Chondrocyte (in vitro differentiated cells): ENCODE data around the gene GNG3. TPM values are rescaled to one million over a fixed set of nuclear protein-coding genes. Genes with fewer than 3 reads are reported as not detected.

ENCODE experiments used
- DNase-seq: peaks from one replicate; pipeline ENCODE4 v3.0.0; 2021; ENCODE audit warnings: mixed read lengths, low spot score
- H3K27ac Mint-ChIP-seq: one replicate; pipeline ENCODE4 v1.8.0; 2021; ENCODE audit warnings: mild to moderate bottlenecking, moderate library complexity, mixed read lengths; ENCODE audit not compliant: unreplicated experiment
- H3K27me3 Mint-ChIP-seq: 2 replicates; pipeline ENCODE4 v1.8.0; 2021; ENCODE audit warnings: low read depth, mixed read lengths
- H3K36me3 Mint-ChIP-seq: 2 replicates; pipeline ENCODE4 v1.8.0; 2021; ENCODE audit warnings: low read depth, mixed read lengths
- H3K4me1 Mint-ChIP-seq: 2 replicates; pipeline ENCODE4 v1.8.0; 2021; ENCODE audit warnings: low read depth, mild to moderate bottlenecking, mixed read lengths
- H3K4me3 Mint-ChIP-seq: one replicate; pipeline ENCODE4 v1.8.0; 2021; ENCODE audit warnings: mild to moderate bottlenecking, moderate library complexity, mixed read lengths; ENCODE audit not compliant: unreplicated experiment
- H3K9me3 Mint-ChIP-seq: 2 replicates; pipeline ENCODE4 v1.8.0; 2021; ENCODE audit warnings: low read depth, mixed read lengths
- CTCF ChIP-seq: fragments of 200-600 bp; sonication (generic); IDR thresholded peaks from 2 replicates; pipeline ENCODE4 v1.5.0; 2021; ENCODE audit warnings: antibody characterized with exemption, mild to moderate bottlenecking, moderate library complexity
- total RNA-seq: library from RNA; stranded (reverse); gene quantifications from 3 replicates; pipeline ENCODE4 v1.2.1, GENCODE V29; 2021

GNG3 gene
- total RNA-seq, 1 donor from 2014 or later, result not detected

GRCh38 chr11:62725646-62726045, 18.2 kb downstream of the GNG3 start:
- no peaks in the 10 kb centered on the region for H3K9me3 Mint-ChIP-seq
- no peak for TF ChIP-seq CTCF
- no peak for DNase-seq
- H3K4me3 Mint-ChIP-seq, result peak overlapping the region; percentile 96
- H3K4me1 Mint-ChIP-seq, result peaks cover 49% of the 10 kb centered on the region
- peaks cover 30% of the 10 kb centered on the region for H3K36me3 Mint-ChIP-seq
- H3K27me3 Mint-ChIP-seq, result no peaks in the 10 kb centered on the region
- H3K27ac Mint-ChIP-seq, result peak overlapping the region; percentile 98

- peaks cover 53% of the 10 kb centered on the region for H3K4me1 Mint-ChIP-seq
- H3K9me3 Mint-ChIP-seq, result no peaks in the 10 kb centered on the region
- no peak for TF ChIP-seq CTCF
- DNase-seq, result peak; percentile 86
- peak overlapping the region; percentile 96 for H3K4me3 Mint-ChIP-seq
- H3K27ac Mint-ChIP-seq, result peak overlapping the region; percentile 98
- H3K27me3 Mint-ChIP-seq, result no peaks in the 10 kb centered on the region
- H3K36me3 Mint-ChIP-seq, result peaks cover 24% of the 10 kb centered on the region
Observed at GRCh38 chr11:62726156-62726914, 18.9 kb downstream of the GNG3 start.

- Mint-ChIP-seq H3K4me3 (peak overlapping the region; percentile 96), H3K36me3 (peaks cover 20% of the 10 kb centered on the region), H3K4me1 (peaks cover 53% of the 10 kb centered on the region), H3K27me3 (no peaks in the 10 kb centered on the region), H3K9me3 (no peaks in the 10 kb centered on the region), H3K27ac (peak overlapping the region; percentile 98)
- no peak for TF ChIP-seq CTCF
- peak; percentile 97 for DNase-seq
Observed at GRCh38 chr11:62726915-62727164, 19.4 kb downstream of the GNG3 start.

- Mint-ChIP-seq H3K36me3 (peaks cover 15% of the 10 kb centered on the region), H3K4me1 (peaks cover 49% of the 10 kb centered on the region), H3K9me3 (no peaks in the 10 kb centered on the region), H3K4me3 (peak within 1 kb of the TSS; percentile 96), H3K27me3 (no peaks in the 10 kb centered on the region), H3K27ac (peak within 1 kb of the TSS; percentile 98)
- DNase-seq, result peak; percentile 99
- peak; percentile 38 for TF ChIP-seq CTCF
Observed at GRCh38 chr11:62727165-62727871, 19.8 kb downstream of the GNG3 start, which contains the start of gene HNRNPUL2. TSS of gene HNRNPUL2 (minus strand) at chr11:62727457. CDS start at chr11:62727156, 301 bp downstream.

- no peak for TF ChIP-seq CTCF
- H3K4me3 Mint-ChIP-seq, result peak overlapping the region; percentile 96
- peak overlapping the region; percentile 98 for H3K27ac Mint-ChIP-seq
- peaks cover 46% of the 10 kb centered on the region for H3K4me1 Mint-ChIP-seq
- no peaks in the 10 kb centered on the region for H3K27me3 Mint-ChIP-seq
- H3K36me3 Mint-ChIP-seq, result peaks cover 10% of the 10 kb centered on the region
- H3K9me3 Mint-ChIP-seq, result no peaks in the 10 kb centered on the region
- DNase-seq, result no peak
Observed at GRCh38 chr11:62727872-62728170, 20.3 kb downstream of the GNG3 start.
